ENCODE results near the gene OR4E1. TPM values are rescaled to one million over a fixed set of nuclear protein-coding genes. Genes with fewer than 3 reads are reported as not detected.

Gene OR4E1
- total and polyA plus RNA-seq, 4 donors = not detected

DNA sequence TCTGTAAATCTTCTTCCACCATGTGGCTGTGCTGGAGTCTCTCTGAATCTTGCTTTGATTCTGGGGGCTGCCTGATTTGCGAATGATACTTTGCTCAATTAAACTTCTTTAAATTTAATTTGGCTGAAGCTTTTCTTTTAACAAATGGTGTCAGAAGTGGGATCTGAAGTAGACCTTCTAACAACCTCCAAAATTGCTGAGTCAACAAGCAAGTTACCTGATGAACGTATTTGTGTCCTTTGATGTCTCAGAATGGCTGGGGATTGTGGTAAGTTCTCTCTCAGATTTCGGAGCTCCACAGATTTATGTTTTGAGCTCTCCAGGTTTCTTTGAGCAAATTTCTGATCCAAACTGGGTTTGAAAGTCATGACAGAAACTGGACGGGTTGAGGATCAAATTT, 1.9 kb upstream of the OR4E1 start:
- no peak overlapping the region for H3K4me3 ChIP-seq (ENCODE audit: low read depth in 1 of 3, low read length in 3 of 3)
- DNase-seq (ENCODE audit: low spot score) = no peak
- TF ChIP-seq, protein P1, sequence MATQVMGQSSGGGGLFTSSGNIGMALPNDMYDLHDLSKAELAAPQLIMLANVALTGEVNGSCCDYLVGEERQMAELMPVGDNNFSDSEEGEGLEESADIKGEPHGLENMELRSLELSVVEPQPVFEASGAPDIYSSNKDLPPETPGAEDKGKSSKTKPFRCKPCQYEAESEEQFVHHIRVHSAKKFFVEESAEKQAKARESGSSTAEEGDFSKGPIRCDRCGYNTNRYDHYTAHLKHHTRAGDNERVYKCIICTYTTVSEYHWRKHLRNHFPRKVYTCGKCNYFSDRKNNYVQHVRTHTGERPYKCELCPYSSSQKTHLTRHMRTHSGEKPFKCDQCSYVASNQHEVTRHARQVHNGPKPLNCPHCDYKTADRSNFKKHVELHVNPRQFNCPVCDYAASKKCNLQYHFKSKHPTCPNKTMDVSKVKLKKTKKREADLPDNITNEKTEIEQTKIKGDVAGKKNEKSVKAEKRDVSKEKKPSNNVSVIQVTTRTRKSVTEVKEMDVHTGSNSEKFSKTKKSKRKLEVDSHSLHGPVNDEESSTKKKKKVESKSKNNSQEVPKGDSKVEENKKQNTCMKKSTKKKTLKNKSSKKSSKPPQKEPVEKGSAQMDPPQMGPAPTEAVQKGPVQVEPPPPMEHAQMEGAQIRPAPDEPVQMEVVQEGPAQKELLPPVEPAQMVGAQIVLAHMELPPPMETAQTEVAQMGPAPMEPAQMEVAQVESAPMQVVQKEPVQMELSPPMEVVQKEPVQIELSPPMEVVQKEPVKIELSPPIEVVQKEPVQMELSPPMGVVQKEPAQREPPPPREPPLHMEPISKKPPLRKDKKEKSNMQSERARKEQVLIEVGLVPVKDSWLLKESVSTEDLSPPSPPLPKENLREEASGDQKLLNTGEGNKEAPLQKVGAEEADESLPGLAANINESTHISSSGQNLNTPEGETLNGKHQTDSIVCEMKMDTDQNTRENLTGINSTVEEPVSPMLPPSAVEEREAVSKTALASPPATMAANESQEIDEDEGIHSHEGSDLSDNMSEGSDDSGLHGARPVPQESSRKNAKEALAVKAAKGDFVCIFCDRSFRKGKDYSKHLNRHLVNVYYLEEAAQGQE (IDR thresholded peaks at IDR 0.05) = no peak
- TF ChIP-seq JUND (IDR thresholded peaks at IDR 0.05) (no peak), SP1 (IDR thresholded peaks at IDR 0.05) (no peak), FOXA2 (IDR thresholded peaks at IDR 0.05) (no peak), YY1 (IDR thresholded peaks at IDR 0.05) (no peak), TAF1 (conservative IDR thresholded peaks at IDR 0.05) (no peak), RAD21 (IDR thresholded peaks at IDR 0.05) (no peak)
- no peaks in the 10 kb centered on the region for H3K36me3 ChIP-seq (ENCODE audit: control insufficient read depth in 4 of 4, insufficient read depth in 3 of 4, low read depth in 1 of 4, low read length in 3 of 4)
- no peak overlapping the region for H3K27ac ChIP-seq (ENCODE audit: low read depth in 1 of 2, low read length in 2 of 2)
- H3K27me3 ChIP-seq (ENCODE audit: control insufficient read depth in 4 of 4, insufficient read depth in 4 of 4, low read length in 3 of 4) = peaks cover 0 to 3% (median 0%) of the 10 kb centered on the region in 4 donors
- no peaks in the 10 kb centered on the region for H3K4me1 ChIP-seq (ENCODE audit: control insufficient read depth in 4 of 4, insufficient read depth in 4 of 4, low read length in 3 of 4)
- H3K9ac ChIP-seq (ENCODE audit: low read depth in 1 of 2, low read length in 2 of 2) = no peak overlapping the region
- 68% methylated on average over 4 of the region's 4 CpGs for whole genome bisulfite sequencing
- H3K9me3 ChIP-seq (ENCODE audit: control insufficient read depth in 4 of 4, low read length in 3 of 4) = peaks cover 0 to 8% (median 1%) of the 10 kb centered on the region in 4 donors

DNA sequence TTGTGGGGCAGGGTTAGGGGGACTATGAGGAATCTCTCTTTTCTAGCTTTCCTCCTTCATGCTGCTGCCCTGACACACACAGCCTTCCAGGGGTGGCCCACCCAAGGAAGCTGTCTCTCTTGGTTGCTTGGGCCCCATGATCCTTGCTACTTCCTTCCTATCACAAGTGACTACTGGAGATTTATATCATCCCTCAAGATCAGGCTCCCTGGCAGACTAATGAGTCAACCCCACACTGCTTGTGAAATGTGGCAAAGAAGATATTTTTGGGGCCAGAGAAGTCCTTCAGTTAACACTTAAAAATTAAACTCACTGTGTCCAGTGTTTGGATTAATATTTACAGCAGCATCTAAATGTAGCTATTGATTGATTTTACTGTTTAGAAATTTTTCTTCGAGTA, 1.5 kb downstream of the OR4E1 start:
- DNase-seq (ENCODE audit: low spot score) = no peak
- Histone ChIP-seq H3K4me1 (ENCODE audit: control insufficient read depth in 4 of 4, insufficient read depth in 4 of 4, low read length in 3 of 4) (no peaks in the 10 kb centered on the region), H3K27ac (ENCODE audit: low read depth in 1 of 2, low read length in 2 of 2) (no peak overlapping the region), H3K4me3 (ENCODE audit: low read depth in 1 of 3, low read length in 3 of 3) (no peak overlapping the region), H3K9me3 (ENCODE audit: control insufficient read depth in 4 of 4, low read length in 3 of 4) (peaks cover 0 to 8% (median 1%) of the 10 kb centered on the region in 4 donors), H3K27me3 (ENCODE audit: control insufficient read depth in 4 of 4, insufficient read depth in 4 of 4, low read length in 3 of 4) (peaks cover 0 to 3% (median 2%) of the 10 kb centered on the region in 4 donors), H3K9ac (ENCODE audit: low read depth in 1 of 2, low read length in 2 of 2) (no peak overlapping the region), H3K36me3 (ENCODE audit: control insufficient read depth in 4 of 4, insufficient read depth in 3 of 4, low read depth in 1 of 4, low read length in 3 of 4) (no peaks in the 10 kb centered on the region)
- WGBS = 80% methylated on average over 1 of the region's 1 CpG
- TF ChIP-seq NR2F2 (IDR thresholded peaks at IDR 0.05) = no peak
- TF ChIP-seq, protein P2, sequence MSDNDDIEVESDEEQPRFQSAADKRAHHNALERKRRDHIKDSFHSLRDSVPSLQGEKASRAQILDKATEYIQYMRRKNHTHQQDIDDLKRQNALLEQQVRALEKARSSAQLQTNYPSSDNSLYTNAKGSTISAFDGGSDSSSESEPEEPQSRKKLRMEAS (IDR thresholded peaks at IDR 0.05) = no peak
- TF ChIP-seq, protein P3, sequence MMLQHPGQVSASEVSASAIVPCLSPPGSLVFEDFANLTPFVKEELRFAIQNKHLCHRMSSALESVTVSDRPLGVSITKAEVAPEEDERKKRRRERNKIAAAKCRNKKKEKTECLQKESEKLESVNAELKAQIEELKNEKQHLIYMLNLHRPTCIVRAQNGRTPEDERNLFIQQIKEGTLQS (IDR thresholded peaks at IDR 0.05) = no peak
- TF ChIP-seq YY1 (IDR thresholded peaks at IDR 0.05) = no peak
- TF ChIP-seq GABPA (IDR thresholded peaks at IDR 0.05 in 1 of 2, conservative IDR thresholded peaks at IDR 0.05 in 1 of 2) = no peak
- TF ChIP-seq FOXA1 (IDR thresholded peaks at IDR 0.05) = no peak
- TF ChIP-seq, protein P4, sequence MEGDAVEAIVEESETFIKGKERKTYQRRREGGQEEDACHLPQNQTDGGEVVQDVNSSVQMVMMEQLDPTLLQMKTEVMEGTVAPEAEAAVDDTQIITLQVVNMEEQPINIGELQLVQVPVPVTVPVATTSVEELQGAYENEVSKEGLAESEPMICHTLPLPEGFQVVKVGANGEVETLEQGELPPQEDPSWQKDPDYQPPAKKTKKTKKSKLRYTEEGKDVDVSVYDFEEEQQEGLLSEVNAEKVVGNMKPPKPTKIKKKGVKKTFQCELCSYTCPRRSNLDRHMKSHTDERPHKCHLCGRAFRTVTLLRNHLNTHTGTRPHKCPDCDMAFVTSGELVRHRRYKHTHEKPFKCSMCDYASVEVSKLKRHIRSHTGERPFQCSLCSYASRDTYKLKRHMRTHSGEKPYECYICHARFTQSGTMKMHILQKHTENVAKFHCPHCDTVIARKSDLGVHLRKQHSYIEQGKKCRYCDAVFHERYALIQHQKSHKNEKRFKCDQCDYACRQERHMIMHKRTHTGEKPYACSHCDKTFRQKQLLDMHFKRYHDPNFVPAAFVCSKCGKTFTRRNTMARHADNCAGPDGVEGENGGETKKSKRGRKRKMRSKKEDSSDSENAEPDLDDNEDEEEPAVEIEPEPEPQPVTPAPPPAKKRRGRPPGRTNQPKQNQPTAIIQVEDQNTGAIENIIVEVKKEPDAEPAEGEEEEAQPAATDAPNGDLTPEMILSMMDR (IDR thresholded peaks at IDR 0.05; ENCODE audit: low read depth, low read length, missing input control) = no peak
- TF ChIP-seq, protein P5, sequence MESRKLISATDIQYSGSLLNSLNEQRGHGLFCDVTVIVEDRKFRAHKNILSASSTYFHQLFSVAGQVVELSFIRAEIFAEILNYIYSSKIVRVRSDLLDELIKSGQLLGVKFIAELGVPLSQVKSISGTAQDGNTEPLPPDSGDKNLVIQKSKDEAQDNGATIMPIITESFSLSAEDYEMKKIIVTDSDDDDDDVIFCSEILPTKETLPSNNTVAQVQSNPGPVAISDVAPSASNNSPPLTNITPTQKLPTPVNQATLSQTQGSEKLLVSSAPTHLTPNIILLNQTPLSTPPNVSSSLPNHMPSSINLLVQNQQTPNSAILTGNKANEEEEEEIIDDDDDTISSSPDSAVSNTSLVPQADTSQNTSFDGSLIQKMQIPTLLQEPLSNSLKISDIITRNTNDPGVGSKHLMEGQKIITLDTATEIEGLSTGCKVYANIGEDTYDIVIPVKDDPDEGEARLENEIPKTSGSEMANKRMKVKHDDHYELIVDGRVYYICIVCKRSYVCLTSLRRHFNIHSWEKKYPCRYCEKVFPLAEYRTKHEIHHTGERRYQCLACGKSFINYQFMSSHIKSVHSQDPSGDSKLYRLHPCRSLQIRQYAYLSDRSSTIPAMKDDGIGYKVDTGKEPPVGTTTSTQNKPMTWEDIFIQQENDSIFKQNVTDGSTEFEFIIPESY (IDR thresholded peaks at IDR 0.05) = no peak
- TF ChIP-seq JUND (IDR thresholded peaks at IDR 0.05) = no peak
- TF ChIP-seq, protein P1 (IDR thresholded peaks at IDR 0.05) = no peak
- TF ChIP-seq TAF1 (conservative IDR thresholded peaks at IDR 0.05) = no peak
- no peak for TF ChIP-seq HNF4A (conservative IDR thresholded peaks at IDR 0.05)
- no peak for TF ChIP-seq SP1 (IDR thresholded peaks at IDR 0.05)
- TF ChIP-seq EGR1 (IDR thresholded peaks at IDR 0.05; ENCODE audit: low read depth in 2 of 2) = no peak
- no peak for TF ChIP-seq RAD21 (IDR thresholded peaks at IDR 0.05)
- TF ChIP-seq FOXA2 (IDR thresholded peaks at IDR 0.05) = no peak
- no peak for TF ChIP-seq RXRA (IDR thresholded peaks at IDR 0.05)
- TF ChIP-seq HNF4G (IDR thresholded peaks at IDR 0.05) = no peak
